Anterior cingulate cortex (tissue), 58 donors: ENCODE measurements around the gene ATP6V1C2.
A peak's percentile ranks its signal among the peaks of the same experiment; 100 is the strongest.
"Not testable (repeated sequence)": the region's sequence is repeated elsewhere in the genome, so short reads cannot be mapped to it uniquely, and the experiment has no call there.

Source experiments
- DNase-seq, 58 donors: peaks; one replicate each; lab custom pipeline; 2025; lab: John Stamatoyannopoulos, UW

Gene ATP6V1C2

GRCh38 chr2:10810202-10811161, 89.1 kb downstream of the ATP6V1C2 start:
- peak in 2 of 58 donors; percentile 26 to 47 for DNase-seq

DNA sequence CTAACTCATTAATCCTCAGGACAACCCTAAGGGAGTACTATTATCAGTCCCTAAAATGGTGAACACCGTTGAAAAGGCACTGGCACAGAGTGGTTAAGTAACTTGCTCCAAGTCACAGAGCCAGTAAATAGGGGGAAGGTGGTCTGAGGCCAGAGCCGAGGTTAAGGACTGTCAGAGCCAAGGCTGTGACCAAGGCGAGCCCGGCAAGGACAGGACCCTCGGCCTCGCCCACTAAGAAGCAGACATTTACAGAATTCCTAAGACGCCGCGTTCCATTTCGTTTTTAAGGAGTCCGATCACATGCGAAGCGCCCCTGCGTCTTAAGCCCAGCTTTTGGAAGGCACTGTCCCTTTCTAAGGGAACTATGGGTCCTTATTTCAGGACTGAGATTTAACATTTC, 90.1 kb downstream of the ATP6V1C2 start:
- no peak for DNase-seq

GRCh38 chr2:10812362-10813162, 91.1 kb downstream of the ATP6V1C2 start, which contains the start of gene PDIA6:
Gene PDIA6, minus strand, starts transcription at chr2:10812785. Its CDS starts 89 bp downstream, at chr2:10812696.
- peak; percentile 71 to 97 (median 94) for DNase-seq

DNA sequence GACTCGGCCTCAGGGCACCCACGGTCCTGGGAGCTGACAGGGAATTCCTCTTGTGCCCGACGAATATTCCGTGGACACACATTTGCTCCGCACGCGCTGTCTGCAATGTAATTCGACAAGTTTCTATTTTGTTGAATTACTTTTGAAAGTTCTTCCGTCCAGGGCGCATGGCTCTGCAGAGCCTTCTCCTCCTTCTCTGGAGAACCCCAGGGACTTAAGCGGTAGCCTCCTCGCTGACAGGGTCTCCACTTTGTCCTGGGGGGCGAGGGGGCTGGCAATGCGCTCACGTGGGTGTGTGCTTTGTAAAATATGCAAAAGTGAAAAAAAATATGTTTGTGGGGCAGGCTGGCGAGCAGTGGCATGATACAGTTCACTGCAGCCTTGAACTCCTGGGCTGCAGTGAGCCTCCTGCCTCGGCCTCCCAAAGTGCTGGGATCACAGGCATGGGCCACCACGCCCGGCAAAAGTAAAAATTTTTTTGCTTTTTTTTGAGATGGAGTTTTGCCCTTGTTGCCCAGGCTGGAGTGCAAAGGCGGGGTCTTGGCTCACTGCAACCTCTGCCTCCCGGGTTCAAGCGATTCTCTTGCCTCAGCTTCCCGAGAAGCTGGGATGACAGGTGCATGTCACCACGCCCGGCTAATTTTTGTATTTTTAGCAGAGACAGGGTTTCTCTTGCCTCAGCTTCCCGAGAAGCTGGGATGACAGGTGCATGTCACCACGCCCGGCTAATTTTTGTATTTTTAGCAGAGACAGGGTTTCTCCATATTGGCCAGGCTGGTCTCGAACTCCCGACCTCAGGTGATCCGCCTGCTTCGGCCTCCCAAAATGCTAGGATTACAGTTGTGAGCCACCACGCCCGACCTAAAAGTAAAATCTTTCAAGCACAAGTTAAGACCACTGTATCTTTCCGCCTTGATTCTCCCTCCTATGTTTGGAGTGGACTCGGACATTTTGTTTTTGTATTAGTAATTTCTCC, 92.0 kb downstream of the ATP6V1C2 start:
- not testable (repeated sequence) for DNase-seq

DNA sequence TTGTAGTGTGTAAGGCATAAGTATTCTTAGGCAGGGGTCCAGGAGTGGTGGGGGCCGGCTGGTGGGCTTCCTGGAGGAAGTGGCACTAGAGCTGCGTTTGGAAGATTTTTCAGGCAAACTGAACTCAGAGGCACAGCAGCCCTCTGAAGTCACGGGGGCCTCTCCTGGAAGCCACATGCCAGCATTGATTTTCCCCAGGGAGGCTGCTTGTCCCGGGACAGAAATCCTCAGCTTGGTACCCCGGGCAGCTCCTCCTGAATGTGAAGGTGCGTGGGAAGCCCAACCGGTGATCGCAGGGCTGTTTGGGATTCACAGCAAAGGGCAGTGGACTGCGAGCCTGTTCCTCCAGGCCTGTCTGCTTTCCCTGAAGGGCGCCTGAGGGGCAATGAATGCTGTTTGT, 92.7 kb downstream of the ATP6V1C2 start:
- DNase-seq: no peak

- DNase-seq: no peak
These were observed 93.3 kb downstream of the ATP6V1C2 start for GRCh38 chr2:10814571-10815331.

DNA sequence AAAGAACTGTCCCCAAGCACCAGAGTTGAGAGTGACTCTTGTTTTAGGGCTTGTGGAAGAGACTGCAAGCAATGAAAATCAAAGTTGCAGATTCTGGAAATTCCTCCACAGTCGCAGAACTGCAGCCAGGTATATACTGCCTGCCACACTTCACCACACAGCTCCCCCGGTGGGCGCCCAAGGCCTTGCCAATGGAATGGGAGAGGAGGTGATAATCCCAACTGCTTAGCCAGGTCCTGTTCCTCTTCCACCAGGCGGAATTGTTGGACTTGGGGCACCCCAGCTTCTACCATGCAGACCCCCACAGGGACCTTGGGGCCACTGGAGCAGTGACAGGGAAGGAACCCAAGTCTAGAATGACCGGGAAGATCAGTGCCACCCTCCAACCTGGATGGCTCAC, 96.0 kb downstream of the ATP6V1C2 start:
- DNase-seq: no peak

DNA sequence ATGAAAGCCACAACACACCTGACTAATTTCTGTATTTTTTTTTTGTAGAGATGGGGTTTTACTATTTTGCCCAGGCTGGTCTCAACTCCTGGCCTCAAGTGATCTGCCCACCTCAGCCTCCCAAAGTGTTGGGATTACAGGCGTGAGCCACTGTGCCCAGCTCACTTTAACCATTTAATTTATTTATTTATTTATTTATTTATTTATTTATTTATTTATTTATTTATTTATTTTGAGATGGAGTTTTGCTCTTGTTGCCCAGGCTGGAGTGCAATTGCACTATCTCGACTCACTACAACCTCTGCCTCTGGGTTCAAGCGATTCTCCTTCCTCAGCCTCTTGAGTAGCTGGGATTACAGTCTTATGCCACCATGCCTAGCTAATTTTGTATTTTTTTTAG, 96.9 kb downstream of the ATP6V1C2 start:
- DNase-seq: not testable (repeated sequence)

GRCh38 chr2:10818984-10819383, 97.6 kb downstream of the ATP6V1C2 start:
- no peak for DNase-seq

- no peak for DNase-seq
These were observed 98.4 kb downstream of the ATP6V1C2 start for GRCh38 chr2:10819714-10820314.

- no peak for DNase-seq
These were observed 99.1 kb downstream of the ATP6V1C2 start for GRCh38 chr2:10820562-10820961.

DNA sequence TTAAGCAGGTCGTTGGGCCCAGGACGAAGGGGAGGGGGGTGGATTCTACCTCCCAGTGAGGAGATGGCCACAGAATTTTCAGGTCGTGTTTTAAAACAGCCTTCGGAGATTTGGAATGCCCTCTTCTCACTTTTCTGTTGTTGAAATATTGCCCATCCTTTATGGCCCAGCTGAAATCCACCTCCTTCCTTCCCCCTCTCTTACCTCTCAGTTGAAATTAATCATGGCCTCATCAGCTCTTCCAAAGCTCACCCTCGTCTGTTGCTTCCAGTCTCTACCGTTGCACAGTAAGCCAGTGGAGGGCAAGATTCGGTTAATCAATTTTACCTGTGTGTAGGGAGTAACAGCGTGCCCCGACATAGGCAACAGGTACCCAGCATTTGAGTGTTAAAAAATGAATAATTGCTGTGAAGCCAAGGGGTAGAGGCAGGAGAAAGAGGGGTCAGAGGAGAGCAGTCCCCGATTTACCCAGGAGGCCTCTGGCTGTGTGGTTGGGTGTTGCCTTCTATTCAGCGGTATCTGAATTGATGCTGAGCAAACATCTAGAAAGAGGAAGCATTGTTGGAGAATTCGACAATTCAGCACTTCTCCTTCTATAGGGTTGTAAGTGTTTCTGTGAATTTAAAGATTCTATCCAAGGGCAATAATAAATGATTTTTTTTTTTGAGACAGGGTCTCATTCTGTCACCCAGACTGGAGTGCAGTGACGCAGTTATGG, 99.7 kb downstream of the ATP6V1C2 start:
- no peak for DNase-seq

DNA sequence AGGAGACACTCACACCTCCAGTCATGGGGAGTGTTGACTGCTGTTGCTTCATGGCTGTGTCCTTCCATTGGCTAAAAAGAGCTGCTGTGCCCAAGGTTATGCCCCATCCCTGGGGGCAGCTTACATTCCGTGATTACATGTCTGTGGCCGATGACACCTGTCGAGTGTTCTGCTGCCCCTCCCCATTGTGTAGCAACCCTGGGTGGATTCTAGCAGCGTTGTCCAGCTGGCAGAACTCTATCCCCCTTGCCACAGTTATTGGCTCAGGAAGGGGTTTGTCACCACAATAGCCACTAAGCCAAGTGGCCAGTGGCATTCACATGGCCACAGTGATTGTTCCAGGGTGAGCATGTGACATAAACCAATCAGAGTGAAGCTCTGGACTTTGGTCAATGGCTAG, 102.8 kb downstream of the ATP6V1C2 start:
- DNase-seq: no peak

- no peak for DNase-seq
These were observed 104.6 kb downstream of the ATP6V1C2 start for GRCh38 chr2:10826026-10826425.

- DNase-seq: no peak
These were observed 105.2 kb downstream of the ATP6V1C2 start for GRCh38 chr2:10826625-10827024.

DNA sequence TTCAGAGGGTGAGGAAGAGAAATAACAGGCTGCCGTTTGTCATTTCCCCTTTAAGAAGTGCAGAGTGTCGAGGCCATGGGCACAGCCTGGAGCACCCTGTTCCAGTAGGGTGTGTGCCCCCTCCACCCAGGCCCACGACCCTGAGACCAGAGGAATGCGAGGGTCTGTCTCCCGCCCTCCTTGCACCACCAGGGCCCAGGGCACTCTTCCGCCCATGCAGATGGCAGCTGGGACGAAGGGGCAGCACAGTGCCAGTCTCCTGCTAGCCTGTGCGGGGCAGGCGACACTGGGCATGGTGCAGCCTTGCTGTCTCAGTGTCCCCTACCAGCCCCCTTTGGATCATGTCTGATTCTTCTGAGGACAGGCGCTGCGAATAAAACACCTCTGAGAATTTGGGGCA, 106.9 kb downstream of the ATP6V1C2 start:
- no peak for DNase-seq

GRCh38 chr2:10829299-10829698, 107.9 kb downstream of the ATP6V1C2 start:
- DNase-seq: no peak

DNA sequence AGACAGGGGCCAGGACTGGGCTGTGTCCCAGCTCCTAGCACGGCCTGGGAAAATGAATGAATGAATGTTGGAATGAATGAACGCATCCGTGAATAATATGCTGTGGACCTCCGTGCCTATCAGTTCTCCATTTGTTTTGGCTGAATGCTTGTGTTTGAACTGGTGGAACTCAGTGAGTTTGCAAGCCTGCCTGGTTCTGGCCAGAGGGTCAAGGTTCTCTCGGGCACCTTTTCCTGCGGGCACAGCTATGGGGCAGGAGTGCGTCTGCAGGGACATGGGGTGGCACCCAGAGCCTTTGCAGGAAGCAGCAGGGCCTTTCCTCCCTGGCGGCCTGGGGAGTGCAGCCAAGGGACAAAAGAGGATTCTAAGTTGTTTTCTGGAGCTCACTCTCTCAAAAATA, 108.8 kb downstream of the ATP6V1C2 start:
- no peak for DNase-seq
